Activated T-helper 2 cell treated with anti-CD3 and anti-CD28 coated beads, Interferon-gamma antibody, Interleukin-2, Interleukin-4, amounts not matched to agents 10 μg/mL and 5 μg/mL and 100 μg/mL, durations not matched to agents 14 hours and 24 hours and 36 hours (primary cell): ENCODE data around the gene APBB1IP. TPM values are rescaled to one million over a fixed set of nuclear protein-coding genes. Genes with fewer than 3 reads are reported as not detected.
"Not testable (repeated sequence)": the region's sequence is repeated elsewhere in the genome, so short reads cannot be mapped to it uniquely, and the experiment has no call there.

ENCODE experiments used
- DNase-seq: peaks from one replicate; pipeline ENCODE4 v3.0.0; 2021; ENCODE audit warnings: low spot score
- H3K27ac Mint-ChIP-seq: one replicate; pipeline ENCODE4 v1.8.0; 2021; ENCODE audit warnings: mixed read lengths
- H3K27me3 Mint-ChIP-seq: one replicate; pipeline ENCODE4 v1.8.0; 2021; ENCODE audit warnings: low read depth, mixed read lengths
- H3K36me3 Mint-ChIP-seq: one replicate; pipeline ENCODE4 v1.8.0; 2021; ENCODE audit warnings: low read depth, mixed read lengths
- H3K4me1 Mint-ChIP-seq: one replicate; pipeline ENCODE4 v1.8.0; 2021; ENCODE audit warnings: low read depth, mixed read lengths
- H3K4me3 Mint-ChIP-seq: one replicate; pipeline ENCODE4 v1.8.0; 2021; ENCODE audit warnings: low read depth, mild to moderate bottlenecking, moderate library complexity, mixed read lengths
- H3K9me3 Mint-ChIP-seq: one replicate; pipeline ENCODE4 v1.8.0; 2021; ENCODE audit warnings: mixed read lengths
- intact Hi-C: fragments of 100-400 bp; cut with micrococcal nuclease; formaldehyde crosslinking; loops from one replicate; pipeline ENCODE4 v1.15.1; 2023
- total RNA-seq: library from RNA; stranded (reverse); gene quantifications from 2 replicates; pipeline ENCODE4 v1.2.3, GENCODE V29; 2022

Gene APBB1IP
- total RNA-seq, 1 donor from 2014 or later: 47.4 TPM

DNA sequence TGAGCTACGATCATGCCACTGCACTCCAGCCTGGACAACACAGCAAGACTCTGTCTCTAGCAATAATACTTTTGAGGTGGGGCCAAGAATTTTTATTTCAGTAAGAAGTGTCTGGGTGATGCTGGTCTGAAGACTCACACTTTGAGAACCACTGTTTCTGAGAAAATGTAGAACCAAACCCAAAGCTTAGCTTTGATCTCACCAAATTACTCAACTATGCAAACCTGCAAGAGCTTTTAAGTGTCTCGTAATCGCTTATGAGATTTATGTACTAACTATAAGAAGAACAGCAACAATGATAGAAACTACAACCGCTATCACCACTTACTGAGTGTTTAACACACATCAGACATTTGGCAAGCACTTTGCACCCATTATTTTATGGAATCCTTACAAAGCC lies 29.5 kb downstream of the APBB1IP start:
- H3K9me3 Mint-ChIP-seq: peaks cover 3% of the 10 kb centered on the region
- no peak for DNase-seq
- peaks cover 50% of the 10 kb centered on the region for H3K4me1 Mint-ChIP-seq
- H3K36me3 Mint-ChIP-seq: peaks cover 57% of the 10 kb centered on the region
- intact Hi-C loops: loop anchor here (1.0 to 2.0 kb wide), 2 partner anchors 12 to 19 kb away; no protein-coding TSS in a partner anchor
- H3K4me3 Mint-ChIP-seq: no peak overlapping the region
- H3K27ac Mint-ChIP-seq: peak overlapping the region; percentile 1
- no peaks in the 10 kb centered on the region for H3K27me3 Mint-ChIP-seq

DNA sequence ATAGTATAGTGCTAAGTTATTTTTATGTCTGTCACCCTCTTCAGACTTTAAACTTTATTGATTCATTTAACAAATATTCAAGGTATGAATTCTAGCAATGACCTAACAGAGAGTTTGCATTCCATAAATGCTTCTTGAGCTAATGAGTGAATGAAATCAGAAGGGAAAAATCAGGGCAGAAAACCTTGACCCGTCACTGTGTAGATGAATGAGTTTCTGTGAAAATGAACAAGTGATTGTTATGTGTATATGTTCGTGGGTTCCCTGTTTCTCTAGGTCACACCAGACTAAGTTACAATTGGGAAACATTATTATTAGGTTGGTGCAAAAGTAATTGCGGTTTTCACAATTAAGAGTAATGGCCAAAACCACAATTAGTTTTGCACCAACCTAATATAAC lies 30.1 kb downstream of the APBB1IP start:
- no peak overlapping the region for H3K4me3 Mint-ChIP-seq

DNA sequence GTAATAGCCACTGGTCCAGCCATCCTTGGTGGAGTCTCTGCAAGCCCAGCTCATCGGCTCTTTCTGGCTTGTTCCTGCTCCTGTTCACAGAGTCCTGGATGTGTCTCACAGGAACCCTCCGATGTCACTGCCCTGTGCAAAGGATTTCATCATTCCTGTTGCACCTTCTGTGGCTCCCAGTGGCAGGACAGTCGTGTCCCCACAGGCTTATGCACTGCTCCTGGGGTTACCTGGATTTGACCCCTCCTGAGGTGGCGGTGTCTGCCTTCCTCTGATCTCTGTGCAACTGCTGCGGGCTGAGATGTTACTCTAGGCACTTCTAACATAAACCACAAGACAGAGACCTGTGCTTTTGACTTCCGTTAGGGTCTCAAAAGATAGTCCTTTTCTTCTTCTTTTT lies 30.6 kb downstream of the APBB1IP start:
- peak; percentile 32 for DNase-seq
- H3K36me3 Mint-ChIP-seq: peaks cover 51% of the 10 kb centered on the region
- H3K4me3 Mint-ChIP-seq: peak overlapping the region; percentile 53
- H3K27ac Mint-ChIP-seq: peak overlapping the region; percentile 56
- H3K9me3 Mint-ChIP-seq: no peaks in the 10 kb centered on the region
- no peaks in the 10 kb centered on the region for H3K27me3 Mint-ChIP-seq
- H3K4me1 Mint-ChIP-seq: peaks cover 56% of the 10 kb centered on the region
- intact Hi-C loops: loop anchor here (1.0 kb wide), 1 partner anchor 11 kb away; no protein-coding TSS in a partner anchor

More for the DNA sequence above, 30.1 kb downstream of the APBB1IP start:
- Mint-ChIP-seq H3K9me3 (no peaks in the 10 kb centered on the region), H3K4me1 (peaks cover 54% of the 10 kb centered on the region), H3K27me3 (no peaks in the 10 kb centered on the region), H3K27ac (no peak overlapping the region), H3K36me3 (peaks cover 54% of the 10 kb centered on the region)
- no peak for DNase-seq
- intact Hi-C loops: loop anchor here (1.0 kb wide), 1 partner anchor 11 kb away; no protein-coding TSS in a partner anchor

DNA sequence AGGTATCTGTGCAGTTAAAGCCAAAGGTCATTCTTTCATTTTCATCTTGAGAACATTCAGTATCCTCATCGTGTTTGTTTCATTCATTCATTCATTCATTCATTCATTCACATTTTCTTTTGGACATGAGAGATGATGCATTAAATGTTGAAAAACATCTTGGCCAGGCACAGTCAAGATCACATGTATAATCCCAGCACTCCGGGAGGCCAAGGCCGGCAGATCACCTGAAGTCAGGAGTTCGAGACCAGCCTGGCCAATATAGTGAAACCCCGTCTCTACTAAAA lies 34.3 kb downstream of the APBB1IP start:
- DNase-seq: no peak
- no peaks in the 10 kb centered on the region for H3K9me3 Mint-ChIP-seq
- intact Hi-C loops: no loop called here
- no peaks in the 10 kb centered on the region for H3K27me3 Mint-ChIP-seq
- H3K4me1 Mint-ChIP-seq: peaks cover 68% of the 10 kb centered on the region
- H3K27ac Mint-ChIP-seq: no peak overlapping the region
- H3K4me3 Mint-ChIP-seq: no peak overlapping the region
- H3K36me3 Mint-ChIP-seq: peaks cover 38% of the 10 kb centered on the region

DNA sequence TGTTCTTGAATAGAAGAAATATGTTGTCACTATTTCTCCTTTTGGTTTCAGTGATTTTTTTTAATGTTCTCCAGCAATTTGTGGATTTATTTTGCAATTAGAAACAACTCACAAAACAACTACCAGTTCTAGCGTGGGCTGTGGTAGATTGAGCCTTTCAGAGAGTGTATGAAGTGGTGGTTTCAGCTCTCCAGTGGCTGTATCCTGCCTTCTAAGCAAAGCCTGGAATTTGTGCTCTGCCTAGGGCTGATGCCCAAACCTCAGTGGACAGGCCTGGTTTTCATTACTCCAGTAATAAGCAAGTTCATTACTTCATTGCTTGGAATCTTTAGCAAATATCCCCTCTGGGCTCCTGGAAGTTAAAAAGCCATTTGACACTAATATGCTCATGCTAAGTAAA lies 35.9 kb downstream of the APBB1IP start:
- no peak for DNase-seq
- intact Hi-C loops: loop anchor here (2.0 kb wide), 1 partner anchor 27 kb away; no protein-coding TSS in a partner anchor
- H3K36me3 Mint-ChIP-seq: peaks cover 41% of the 10 kb centered on the region
- H3K9me3 Mint-ChIP-seq: no peaks in the 10 kb centered on the region
- peaks cover 69% of the 10 kb centered on the region for H3K4me1 Mint-ChIP-seq
- H3K27me3 Mint-ChIP-seq: no peaks in the 10 kb centered on the region
- H3K27ac Mint-ChIP-seq: no peak overlapping the region
- no peak overlapping the region for H3K4me3 Mint-ChIP-seq

- H3K9me3 Mint-ChIP-seq, DNase-seq, H3K4me3 Mint-ChIP-seq, H3K27me3 Mint-ChIP-seq: not testable (repeated sequence)
- Mint-ChIP-seq H3K27ac (peak overlapping the region; percentile 75), H3K36me3 (peaks cover 39% of the 10 kb centered on the region), H3K4me1 (peaks cover 69% of the 10 kb centered on the region)
- intact Hi-C loops: loop anchor here (1.0 to 2.0 kb wide), 2 partner anchors 12 to 28 kb away; no protein-coding TSS in a partner anchor
Measured at GRCh38 chr10:26474845-26475244, 36.7 kb downstream of the APBB1IP start.

DNA sequence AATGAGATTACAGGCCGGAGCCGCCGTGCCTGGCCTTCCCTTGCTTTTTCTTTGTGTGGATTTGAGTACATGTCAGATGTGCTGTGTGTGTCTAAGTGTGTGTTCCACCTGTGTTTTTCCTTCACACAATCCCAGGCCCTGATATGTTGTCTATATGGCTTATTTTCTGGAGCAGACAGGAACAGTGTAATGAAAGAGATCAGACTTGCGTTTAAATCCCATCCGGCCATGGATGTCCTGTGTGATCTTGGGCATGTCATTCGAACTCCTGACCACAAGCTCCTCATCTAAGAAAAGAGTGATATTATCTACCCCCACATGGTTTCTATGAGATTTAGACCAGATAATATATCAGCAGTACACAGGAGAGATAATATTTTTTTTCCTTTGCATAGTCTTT lies 37.2 kb downstream of the APBB1IP start:
- no peaks in the 10 kb centered on the region for H3K27me3 Mint-ChIP-seq

DNA sequence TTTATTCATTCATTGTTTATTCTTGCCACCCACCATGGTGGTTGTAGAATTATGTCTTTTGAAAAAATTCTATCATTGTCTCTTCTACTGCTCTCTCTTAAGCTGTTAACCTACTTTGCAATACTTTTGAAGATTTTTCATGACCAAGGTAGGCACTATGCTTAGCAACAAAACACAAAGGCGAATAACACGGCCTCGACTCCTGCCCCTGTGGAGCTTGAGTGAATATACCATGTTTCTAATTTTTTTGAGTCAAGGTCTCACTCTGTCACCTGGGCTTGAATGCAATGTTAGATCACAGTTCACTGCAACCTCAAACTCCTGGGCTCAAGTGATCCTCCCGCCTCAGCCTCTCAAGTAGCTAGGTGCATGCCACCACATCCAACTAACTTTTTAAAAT lies 39.4 kb downstream of the APBB1IP start:
- H3K4me3 Mint-ChIP-seq: no peak overlapping the region

More for the DNA sequence above, 37.2 kb downstream of the APBB1IP start:
- H3K9me3 Mint-ChIP-seq: no peaks in the 10 kb centered on the region
- H3K4me1 Mint-ChIP-seq: peaks cover 72% of the 10 kb centered on the region
- intact Hi-C loops: loop anchor here (1.0 to 2.0 kb wide), 2 partner anchors 12 to 29 kb away; no protein-coding TSS in a partner anchor
- peak overlapping the region; percentile 37 for H3K4me3 Mint-ChIP-seq
- H3K27ac Mint-ChIP-seq: peak overlapping the region; percentile 75
- DNase-seq: no peak
- peaks cover 42% of the 10 kb centered on the region for H3K36me3 Mint-ChIP-seq

GRCh38 chr10:26478061-26478460 lies 39.9 kb downstream of the APBB1IP start:
- no peak for DNase-seq
- Mint-ChIP-seq H3K27ac (peak overlapping the region; percentile 70), H3K4me3 (peak overlapping the region; percentile 26), H3K4me1 (peaks cover 66% of the 10 kb centered on the region), H3K27me3 (no peaks in the 10 kb centered on the region), H3K36me3 (peaks cover 34% of the 10 kb centered on the region), H3K9me3 (no peaks in the 10 kb centered on the region)
- intact Hi-C loops: no loop called here

More for the DNA sequence above, 39.4 kb downstream of the APBB1IP start:
- no peak overlapping the region for H3K27ac Mint-ChIP-seq
- peaks cover 34% of the 10 kb centered on the region for H3K36me3 Mint-ChIP-seq
- intact Hi-C loops: no loop called here
- no peaks in the 10 kb centered on the region for H3K9me3 Mint-ChIP-seq
- H3K27me3 Mint-ChIP-seq: no peaks in the 10 kb centered on the region
- DNase-seq: no peak
- peaks cover 68% of the 10 kb centered on the region for H3K4me1 Mint-ChIP-seq

DNA sequence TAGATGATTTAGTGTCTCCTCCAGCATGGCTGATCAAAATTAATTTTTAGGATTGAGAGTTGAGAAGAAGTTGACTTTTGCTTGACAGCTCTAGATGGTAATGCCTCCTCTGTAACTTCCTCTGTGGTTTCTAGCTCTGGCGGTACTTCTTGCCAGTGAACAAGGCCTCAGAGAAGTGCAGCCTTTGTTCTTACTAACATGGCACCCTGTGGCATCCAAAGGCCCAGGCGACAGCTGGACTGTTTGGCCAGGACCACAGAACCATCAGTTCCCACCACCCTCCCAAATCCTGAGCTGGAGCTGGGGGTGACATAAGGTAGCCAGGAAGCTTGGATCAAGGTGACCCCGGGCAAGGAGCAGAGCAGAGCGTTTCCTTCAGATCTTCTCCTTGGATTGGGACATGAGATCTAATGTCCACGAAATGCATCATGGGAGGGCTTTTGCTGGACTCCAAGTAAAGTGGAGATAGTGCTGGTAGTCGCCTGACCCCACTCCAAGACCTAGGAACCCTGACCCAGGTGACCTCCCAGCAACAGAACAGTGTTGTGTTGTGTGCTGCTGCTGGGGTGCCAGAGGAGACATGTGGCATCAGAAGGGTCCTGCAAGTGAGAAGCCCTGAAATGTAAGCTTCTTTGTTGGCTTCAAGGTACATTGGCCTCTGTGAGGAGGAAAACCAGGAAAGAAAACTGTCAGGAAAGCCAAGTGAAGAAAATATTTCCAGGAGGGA lies 41.8 kb downstream of the APBB1IP start:
- H3K4me3 Mint-ChIP-seq: peak overlapping the region; percentile 67
- H3K27ac Mint-ChIP-seq: peak overlapping the region; percentile 95
- no peaks in the 10 kb centered on the region for H3K27me3 Mint-ChIP-seq
- peaks cover 62% of the 10 kb centered on the region for H3K4me1 Mint-ChIP-seq
- H3K36me3 Mint-ChIP-seq: peaks cover 31% of the 10 kb centered on the region
- no peaks in the 10 kb centered on the region for H3K9me3 Mint-ChIP-seq
- peak; percentile 31 for DNase-seq
- intact Hi-C loops: loop anchor here (1.0 to 10.0 kb wide), 5 partner anchors 12 to 675 kb away; partner anchors contain the start of genes ANKRD26, MASTL, PDSS1 and YME1L1

DNA sequence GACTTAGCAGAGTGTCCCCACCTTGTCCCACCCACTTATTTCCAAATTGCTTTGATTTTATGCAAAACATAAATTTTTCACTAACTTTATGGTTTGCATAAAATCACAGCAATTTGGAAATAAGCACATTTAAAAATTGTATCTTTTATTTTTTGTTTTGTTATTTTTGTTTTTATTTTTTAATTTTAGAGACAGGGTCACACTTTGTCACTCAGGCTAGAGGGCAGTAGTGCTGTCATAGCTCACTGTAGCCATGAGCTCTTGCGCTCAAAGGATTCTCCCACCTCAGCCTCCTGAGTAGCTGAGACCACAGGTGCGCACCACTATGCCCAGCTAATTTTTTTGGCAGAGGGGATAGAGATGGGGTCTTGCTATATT lies 43.2 kb downstream of the APBB1IP start:
- H3K9me3 Mint-ChIP-seq: no peaks in the 10 kb centered on the region
- no peak overlapping the region for H3K4me3 Mint-ChIP-seq
- peaks cover 64% of the 10 kb centered on the region for H3K4me1 Mint-ChIP-seq
- H3K27me3 Mint-ChIP-seq: no peaks in the 10 kb centered on the region
- H3K36me3 Mint-ChIP-seq: peaks cover 29% of the 10 kb centered on the region
- DNase-seq: no peak
- intact Hi-C loops: loop anchor here (5.0 to 10.0 kb wide), 4 partner anchors 216 to 673 kb away; partner anchors contain the start of genes ANKRD26, MASTL, PDSS1 and YME1L1
- H3K27ac Mint-ChIP-seq: peak overlapping the region; percentile 95

- intact Hi-C loops: loop anchor here (5.0 to 10.0 kb wide), 4 partner anchors 215 to 673 kb away; partner anchors contain the start of genes ANKRD26, MASTL, PDSS1 and YME1L1
- Mint-ChIP-seq H3K9me3 (no peaks in the 10 kb centered on the region), H3K36me3 (peaks cover 26% of the 10 kb centered on the region), H3K4me3 (peak overlapping the region; percentile 71), H3K27me3 (no peaks in the 10 kb centered on the region), H3K4me1 (peaks cover 70% of the 10 kb centered on the region), H3K27ac (peak overlapping the region; percentile 98)
- DNase-seq: peak; percentile 38
Measured at GRCh38 chr10:26481914-26482550, 43.9 kb downstream of the APBB1IP start.

DNA sequence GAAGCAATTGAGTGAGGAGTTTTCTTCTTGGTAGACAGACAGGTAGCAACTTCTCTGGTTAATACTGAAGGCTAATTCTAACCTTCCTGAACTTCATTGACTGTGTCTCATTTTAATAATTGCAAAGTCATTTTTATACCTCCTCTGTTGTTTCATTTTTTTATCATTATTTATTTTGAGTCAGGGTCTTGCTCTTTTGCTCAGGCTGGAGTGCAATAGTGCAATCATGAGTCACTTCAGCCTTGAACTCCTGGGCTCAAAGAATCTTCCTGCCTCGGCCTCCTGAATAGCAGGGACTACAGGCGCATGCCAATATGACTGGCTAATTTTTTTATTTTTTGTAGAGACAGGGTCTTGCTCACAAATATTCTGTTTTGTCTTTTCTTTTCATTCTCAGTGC lies 45.4 kb downstream of the APBB1IP start:
- Mint-ChIP-seq H3K4me1 (peaks cover 68% of the 10 kb centered on the region), H3K27ac (peak overlapping the region; percentile 70), H3K36me3 (peaks cover 16% of the 10 kb centered on the region), H3K9me3 (no peaks in the 10 kb centered on the region), H3K4me3 (no peak overlapping the region), H3K27me3 (no peaks in the 10 kb centered on the region)
- intact Hi-C loops: loop anchor here (5.0 to 10.0 kb wide), 4 partner anchors 214 to 671 kb away; partner anchors contain the start of genes ANKRD26, MASTL, PDSS1 and YME1L1
- no peak for DNase-seq
